Cardiac muscle cell (in vitro differentiated cells and primary cell): ENCODE measurements around the gene ZNF425. TPM values are rescaled to one million over a fixed set of nuclear protein-coding genes. Genes with fewer than 3 reads are reported as not detected.
A peak's percentile ranks its signal among the peaks of the same experiment; 100 is the strongest.
"Not testable (repeated sequence)": the region's sequence is repeated elsewhere in the genome, so short reads cannot be mapped to it uniquely, and the experiment has no call there.

ENCODE experiments used
- DNase-seq, 2 donors: peaks; one replicate each; pipeline versions ENCODE4 v3.0.0 to v3.0.0-alpha.2; 2010 to 2017; ENCODE audit warnings: low read depth in 1 of 2, low spot score in 1 of 2
- H3K27ac ChIP-seq: fragments of 200-600 bp; sonication (generic); 2 replicates; pipeline ENCODE4 v1.5.1; 2016
- H3K27me3 ChIP-seq: fragments of 200-600 bp; sonication (generic); 2 replicates; pipeline ENCODE4 v1.6.0; 2016; ENCODE audit warnings: control low read depth
- H3K36me3 ChIP-seq: fragments of 200-600 bp; sonication (generic); 2 replicates; pipeline ENCODE4 v1.5.1; 2016; ENCODE audit warnings: control low read depth
- H3K4me1 ChIP-seq: fragments of 200-600 bp; sonication (generic); 2 replicates; pipeline ENCODE4 v1.8.1; 2017; ENCODE audit warnings: low read depth, mild to moderate bottlenecking, mixed run types
- H3K4me3 ChIP-seq: fragments of 200-600 bp; sonication (generic); 2 replicates; pipeline ENCODE4 v1.5.1; 2016; ENCODE audit warnings: mild to moderate bottlenecking
- H3K9me3 ChIP-seq: fragments of 200-600 bp; sonication (generic); 2 replicates; pipeline ENCODE4 v1.5.1; 2017; ENCODE audit warnings: low read depth, mild to moderate bottlenecking, control low read depth
- polyA plus RNA-seq: library from polyadenylated mRNA; unstranded; fragments of >200 nt; fragmentation: Nextera tagmentation; extraction: Ambion mirVana; gene quantifications from 2 replicates; pipeline ENCODE4 v1.2.1, GENCODE V29; 2016
- total RNA-seq: library from RNA; depleted of rRNA; stranded (reverse); fragments of >200 nt; gene quantifications from 2 replicates; pipeline ENCODE4 v1.2.3, GENCODE V29; 2016
- TF ChIP-seq, protein P1 (sequence below): IDR thresholded peaks from 2 replicates; pipeline ENCODE4 v1.5.1; 2012; ENCODE audit warnings: low read depth, mild to moderate bottlenecking, low read length

ZNF425 gene
- total and polyA plus RNA-seq, 2 experiments from 2014 or later: 6.8 to 11.3 TPM

DNA sequence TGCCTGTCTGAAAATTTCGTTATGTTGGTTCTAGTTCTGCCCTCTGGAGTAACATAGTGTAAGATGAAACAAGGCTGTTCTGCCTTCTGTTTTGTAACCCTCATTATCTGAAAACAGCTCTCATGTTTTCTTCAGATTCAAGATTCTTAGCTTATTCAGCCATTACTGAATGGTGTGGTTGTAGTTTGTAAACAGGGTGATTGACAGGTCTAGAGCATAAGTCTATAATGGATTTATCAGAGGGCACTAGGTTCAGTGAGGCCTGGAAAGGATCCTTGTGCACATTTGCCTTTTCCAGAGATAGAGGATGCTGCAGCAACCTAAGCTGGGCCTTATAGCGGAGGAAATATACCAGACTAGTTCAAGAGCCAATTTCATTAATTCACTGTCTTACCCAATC is 27.2 kb upstream of the ZNF425 start:
- Histone ChIP-seq H3K9me3 (no peaks in the 10 kb centered on the region), H3K36me3 (peaks cover 8% of the 10 kb centered on the region), H3K27me3 (no peaks in the 10 kb centered on the region), H3K4me3 (no peak overlapping the region), H3K27ac (no peak overlapping the region), H3K4me1 (peaks cover 3% of the 10 kb centered on the region)
- TF ChIP-seq, protein P1, sequence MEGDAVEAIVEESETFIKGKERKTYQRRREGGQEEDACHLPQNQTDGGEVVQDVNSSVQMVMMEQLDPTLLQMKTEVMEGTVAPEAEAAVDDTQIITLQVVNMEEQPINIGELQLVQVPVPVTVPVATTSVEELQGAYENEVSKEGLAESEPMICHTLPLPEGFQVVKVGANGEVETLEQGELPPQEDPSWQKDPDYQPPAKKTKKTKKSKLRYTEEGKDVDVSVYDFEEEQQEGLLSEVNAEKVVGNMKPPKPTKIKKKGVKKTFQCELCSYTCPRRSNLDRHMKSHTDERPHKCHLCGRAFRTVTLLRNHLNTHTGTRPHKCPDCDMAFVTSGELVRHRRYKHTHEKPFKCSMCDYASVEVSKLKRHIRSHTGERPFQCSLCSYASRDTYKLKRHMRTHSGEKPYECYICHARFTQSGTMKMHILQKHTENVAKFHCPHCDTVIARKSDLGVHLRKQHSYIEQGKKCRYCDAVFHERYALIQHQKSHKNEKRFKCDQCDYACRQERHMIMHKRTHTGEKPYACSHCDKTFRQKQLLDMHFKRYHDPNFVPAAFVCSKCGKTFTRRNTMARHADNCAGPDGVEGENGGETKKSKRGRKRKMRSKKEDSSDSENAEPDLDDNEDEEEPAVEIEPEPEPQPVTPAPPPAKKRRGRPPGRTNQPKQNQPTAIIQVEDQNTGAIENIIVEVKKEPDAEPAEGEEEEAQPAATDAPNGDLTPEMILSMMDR: no peak
- DNase-seq: no peak

DNA sequence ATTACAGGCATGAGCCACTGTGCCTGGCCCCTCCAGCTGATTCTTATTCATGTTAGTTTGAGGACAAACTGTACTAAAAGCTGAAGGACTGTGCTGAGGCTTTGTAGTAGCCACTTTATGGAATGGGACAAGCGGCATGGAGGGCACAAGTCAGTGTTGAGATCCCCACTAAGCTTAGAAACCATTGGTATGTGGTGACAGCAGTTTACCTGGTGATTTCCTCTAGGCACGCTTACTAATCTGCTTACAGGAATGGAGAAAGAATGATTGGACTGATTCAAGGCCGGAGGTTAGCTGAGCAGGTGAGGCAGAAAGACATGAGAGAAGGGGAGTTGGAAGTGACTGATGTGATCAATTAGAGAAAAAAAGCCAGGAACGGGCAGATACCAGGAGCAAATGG is 24.9 kb upstream of the ZNF425 start:
- no peak for DNase-seq
- Histone ChIP-seq H3K4me3 (no peak overlapping the region), H3K4me1 (peaks cover 3% of the 10 kb centered on the region), H3K36me3 (peaks cover 7% of the 10 kb centered on the region), H3K9me3 (no peaks in the 10 kb centered on the region), H3K27me3 (no peaks in the 10 kb centered on the region), H3K27ac (no peak overlapping the region)
- TF ChIP-seq, protein P1: no peak

DNA sequence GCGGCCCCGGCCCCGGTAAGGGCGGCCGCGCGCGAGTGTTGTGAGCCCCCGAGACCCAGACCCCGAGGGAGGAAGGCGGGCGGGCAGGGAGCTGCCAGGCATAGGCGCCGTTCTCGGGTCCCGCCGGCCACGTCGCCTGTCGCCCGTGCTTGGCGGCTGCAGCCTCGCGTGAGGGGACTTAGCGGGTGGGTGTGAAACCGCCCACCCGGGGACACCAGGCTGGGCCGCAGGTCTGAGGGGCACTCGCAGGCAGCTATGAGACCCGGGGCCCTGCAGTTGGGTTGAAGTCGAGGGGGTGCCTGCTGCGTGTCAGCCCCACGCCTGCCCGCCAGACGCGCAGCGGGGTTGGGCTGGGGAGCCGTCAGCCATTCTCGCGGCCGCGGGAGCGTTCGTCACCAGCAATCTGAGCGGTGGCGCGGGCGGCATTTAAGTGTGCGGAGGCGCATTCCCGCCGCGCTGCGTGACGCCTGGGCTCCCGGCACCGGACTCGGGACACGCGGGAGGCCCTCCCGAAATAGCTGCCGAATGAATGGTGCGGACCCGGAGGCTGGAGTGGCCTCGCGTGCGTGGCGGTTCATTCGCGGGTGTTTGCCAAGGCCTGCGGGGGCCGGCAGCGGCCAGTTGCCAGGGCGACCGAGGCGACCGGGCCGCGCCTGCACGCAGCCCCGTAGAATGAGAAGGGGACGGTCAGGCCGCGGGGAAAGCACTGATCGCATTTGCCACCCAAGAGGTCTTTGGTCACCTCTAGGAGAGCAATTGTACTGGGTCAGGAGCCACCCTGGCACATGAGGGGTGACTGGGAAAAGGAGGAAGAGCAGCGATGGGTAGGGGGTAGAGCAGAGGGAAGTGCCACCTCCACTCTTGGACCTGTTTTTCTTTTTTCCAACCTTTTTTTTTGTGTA is 21.9 kb upstream of the ZNF425 start:
- Histone ChIP-seq H3K27ac (peak overlapping the region; percentile 87), H3K36me3 (no peaks in the 10 kb centered on the region), H3K9me3 (no peaks in the 10 kb centered on the region), H3K4me3 (peak overlapping the region; percentile 73), H3K4me1 (peaks cover 3% of the 10 kb centered on the region), H3K27me3 (no peaks in the 10 kb centered on the region)
- TF ChIP-seq, protein P1: no peak
- peak; percentile 53 to 86 for DNase-seq

DNA sequence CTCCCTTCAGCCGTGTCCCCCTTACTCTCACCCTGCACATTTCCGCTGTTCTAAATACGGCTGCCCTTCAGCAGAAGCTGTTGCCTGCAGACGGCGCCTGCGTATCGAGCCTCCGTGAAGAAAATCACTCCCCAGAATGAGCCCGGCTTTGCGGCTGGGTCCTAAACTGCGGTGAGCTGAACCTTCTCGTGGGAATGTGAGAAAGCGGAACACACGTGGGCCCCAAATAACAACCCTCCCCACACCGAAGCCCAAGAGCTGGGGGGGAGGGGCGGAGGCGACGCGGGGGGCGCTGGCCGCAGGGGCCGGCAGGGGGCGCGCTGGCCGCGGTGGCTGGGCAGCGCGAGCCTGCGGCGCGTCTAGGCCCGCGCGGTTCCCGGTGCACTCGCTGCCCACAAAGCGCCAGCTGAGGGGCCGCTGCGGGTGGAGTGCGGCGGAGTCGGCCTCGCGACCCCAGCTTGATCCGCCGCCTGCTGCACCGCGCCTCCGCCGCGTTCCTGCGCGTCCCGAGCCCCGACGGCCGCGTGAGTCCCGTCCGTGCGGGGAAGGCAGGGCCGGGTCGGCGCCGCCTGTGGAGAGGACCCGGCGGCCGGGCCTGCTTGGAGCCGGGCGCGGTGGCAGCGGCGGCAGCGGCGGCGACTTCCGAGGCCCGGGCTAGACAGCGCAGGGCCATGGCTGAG is 21.1 kb upstream of the ZNF425 start, which contains the start of gene ZNF398:
TSS of gene ZNF398 (plus strand) at position 382 of the 680 bp plus-strand sequence. CDS start at position 672, 290 bp downstream.
- Histone ChIP-seq H3K4me3 (peak within 1 kb of the TSS; percentile 73), H3K36me3 (no peaks in the 10 kb centered on the region), H3K9me3 (no peaks in the 10 kb centered on the region), H3K4me1 (peaks cover 3% of the 10 kb centered on the region), H3K27ac (peak within 1 kb of the TSS; percentile 87), H3K27me3 (no peaks in the 10 kb centered on the region)
- TF ChIP-seq, protein P1: peak; percentile 39
- DNase-seq: peak; percentile 86 to 90

DNA sequence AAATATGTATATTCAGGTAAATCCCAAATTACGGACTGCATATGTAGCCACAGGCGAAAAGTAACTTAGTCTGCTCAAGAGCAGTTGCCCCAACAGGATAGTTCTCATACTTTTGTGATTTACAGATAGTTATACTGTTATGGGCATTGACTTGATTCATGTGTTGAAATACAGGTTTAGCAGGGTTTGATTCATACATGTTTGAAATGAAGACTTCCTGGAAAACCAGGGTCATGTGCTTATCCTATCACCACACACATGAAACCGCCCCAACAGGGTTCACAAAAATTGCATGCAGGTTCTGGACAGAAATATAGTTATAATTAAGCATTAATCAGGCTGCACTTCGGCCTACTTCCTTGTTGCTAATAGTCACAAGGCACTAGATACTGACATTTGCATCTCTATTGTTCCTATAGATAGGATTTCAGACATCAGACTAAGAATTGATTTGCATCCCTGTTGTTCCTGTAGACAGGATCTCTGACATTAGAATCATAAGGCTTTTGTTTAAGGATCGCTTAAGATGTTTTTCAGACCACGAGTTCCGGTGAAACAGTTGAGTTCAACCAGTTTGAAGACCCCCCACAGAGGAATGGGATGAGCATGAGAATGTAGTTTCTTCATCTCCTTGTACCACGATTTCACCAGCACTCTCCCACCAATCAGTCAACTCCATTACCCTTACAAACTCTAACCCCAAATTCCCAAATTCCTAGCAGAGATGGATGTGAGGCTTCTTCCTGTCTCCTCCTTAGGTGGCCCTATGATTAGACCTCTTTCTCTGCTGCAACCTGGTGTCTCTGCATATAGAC is 19.1 kb upstream of the ZNF425 start:
- Histone ChIP-seq H3K36me3 (no peaks in the 10 kb centered on the region), H3K9me3 (no peaks in the 10 kb centered on the region), H3K27me3 (no peaks in the 10 kb centered on the region), H3K27ac (no peak overlapping the region), H3K4me1 (peaks cover 3% of the 10 kb centered on the region), H3K4me3 (no peak overlapping the region)
- no peak for DNase-seq
- TF ChIP-seq, protein P1: no peak

DNA sequence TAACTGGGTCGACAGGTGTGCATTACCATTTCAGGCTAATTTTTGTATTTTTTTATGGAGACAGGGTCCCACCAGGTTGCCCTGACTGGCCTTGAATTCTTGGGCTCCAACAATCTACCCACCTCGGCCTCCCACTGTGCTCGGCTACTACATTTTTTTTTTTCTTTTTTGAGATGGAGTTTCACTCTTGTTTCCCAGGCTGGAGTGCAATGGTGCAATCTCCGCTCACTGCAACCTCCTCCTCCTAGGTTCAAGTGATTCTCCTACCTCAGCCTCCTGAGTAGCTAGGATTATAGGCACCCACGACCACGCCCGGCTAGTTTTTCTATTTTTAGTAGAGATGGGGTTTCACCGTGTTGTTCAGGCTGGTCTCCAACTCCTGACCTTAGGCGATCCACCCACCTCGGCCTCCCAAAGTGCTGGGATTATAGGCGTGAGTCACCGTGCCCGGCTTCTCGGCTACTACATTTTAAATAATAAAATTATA is 18.4 kb upstream of the ZNF425 start:
- not testable (repeated sequence) for H3K9me3 ChIP-seq, DNase-seq, H3K27me3 ChIP-seq, H3K36me3 ChIP-seq, H3K27ac ChIP-seq, H3K4me3 ChIP-seq, H3K4me1 ChIP-seq
